ENCODE data around the gene WASF3.
A peak's percentile ranks its signal among the peaks of the same experiment; 100 is the strongest.

Gene WASF3

DNA sequence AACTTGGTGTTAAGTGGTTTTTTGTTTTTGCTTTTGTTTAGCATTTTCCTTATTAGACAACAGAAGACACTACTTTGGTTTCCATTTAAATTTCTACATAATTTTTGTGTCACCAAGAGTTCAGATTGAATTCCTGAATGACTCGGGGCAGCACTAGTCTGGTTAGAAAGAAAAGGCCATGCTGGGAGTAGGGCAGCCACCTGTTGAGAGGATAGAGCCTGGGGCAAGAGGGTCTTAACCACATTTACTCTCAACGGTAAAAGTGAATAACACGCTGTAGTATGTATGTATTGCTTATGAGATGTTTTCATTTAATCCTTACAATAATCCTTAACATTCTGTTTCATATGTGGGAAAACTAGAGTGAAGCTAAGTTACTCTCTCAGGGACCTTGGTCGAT, 131.5 kb downstream of the WASF3 start:
- no peak for DNase-seq

- no peak for DNase-seq
These were observed 136.4 kb downstream of the WASF3 start for GRCh38 chr13:26693749-26694463.

- no peak for DNase-seq
These were observed 137.3 kb downstream of the WASF3 start for GRCh38 chr13:26694609-26695359.

- DNase-seq, result no peak
These were observed 137.8 kb downstream of the WASF3 start for GRCh38 chr13:26695360-26695705.

DNA sequence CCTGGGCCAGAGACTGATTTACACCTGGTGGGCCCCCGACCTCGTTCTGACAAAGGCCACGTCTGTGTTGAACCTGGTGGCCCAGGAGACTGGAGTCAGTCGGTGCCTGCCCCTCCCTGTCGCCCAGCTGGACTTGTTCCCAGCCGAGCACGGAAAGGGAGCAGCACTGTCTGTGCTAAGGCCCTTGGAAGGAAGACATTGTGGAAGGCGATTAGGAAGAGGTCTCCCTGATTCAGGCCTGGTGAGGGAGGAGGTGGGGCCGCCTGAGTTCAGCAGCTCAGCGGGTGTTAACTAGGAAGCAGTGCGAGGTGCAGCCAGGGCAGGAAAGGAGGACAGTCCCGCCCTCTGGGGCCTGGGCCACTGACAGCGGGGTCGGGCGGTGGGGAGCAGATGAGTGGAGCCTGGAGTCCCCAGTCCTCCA, 138.4 kb downstream of the WASF3 start:
- no peak for DNase-seq

GRCh38 chr13:26697069-26697955, 139.8 kb downstream of the WASF3 start:
- no peak for DNase-seq

GRCh38 chr13:26698392-26699196, 141.1 kb downstream of the WASF3 start:
- DNase-seq, result peak; percentile 27

- no peak for DNase-seq
These were observed 141.7 kb downstream of the WASF3 start for GRCh38 chr13:26699197-26699490.

- DNase-seq, result no peak
These were observed 148.1 kb downstream of the WASF3 start for GRCh38 chr13:26705536-26705935.

DNA sequence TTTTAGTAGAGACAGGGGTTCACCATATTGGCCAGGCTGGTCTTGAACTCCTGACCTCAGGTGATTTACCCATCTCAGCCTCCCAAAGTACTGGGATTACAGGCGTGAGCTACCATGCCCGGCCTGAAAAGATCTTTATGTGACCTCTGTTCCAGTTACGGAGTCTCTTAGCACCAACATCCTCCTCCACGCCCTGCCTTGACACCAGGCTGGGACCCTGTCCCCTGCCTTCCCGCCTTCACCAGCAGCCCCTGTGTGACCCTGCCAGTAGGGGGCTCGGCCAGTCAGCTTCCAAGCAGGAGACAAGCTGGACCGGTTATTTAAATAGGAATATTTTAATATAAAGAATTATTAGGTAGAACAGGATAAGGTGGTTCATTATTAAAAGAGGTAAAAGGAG, 148.9 kb downstream of the WASF3 start:
- no peak for DNase-seq

DNA sequence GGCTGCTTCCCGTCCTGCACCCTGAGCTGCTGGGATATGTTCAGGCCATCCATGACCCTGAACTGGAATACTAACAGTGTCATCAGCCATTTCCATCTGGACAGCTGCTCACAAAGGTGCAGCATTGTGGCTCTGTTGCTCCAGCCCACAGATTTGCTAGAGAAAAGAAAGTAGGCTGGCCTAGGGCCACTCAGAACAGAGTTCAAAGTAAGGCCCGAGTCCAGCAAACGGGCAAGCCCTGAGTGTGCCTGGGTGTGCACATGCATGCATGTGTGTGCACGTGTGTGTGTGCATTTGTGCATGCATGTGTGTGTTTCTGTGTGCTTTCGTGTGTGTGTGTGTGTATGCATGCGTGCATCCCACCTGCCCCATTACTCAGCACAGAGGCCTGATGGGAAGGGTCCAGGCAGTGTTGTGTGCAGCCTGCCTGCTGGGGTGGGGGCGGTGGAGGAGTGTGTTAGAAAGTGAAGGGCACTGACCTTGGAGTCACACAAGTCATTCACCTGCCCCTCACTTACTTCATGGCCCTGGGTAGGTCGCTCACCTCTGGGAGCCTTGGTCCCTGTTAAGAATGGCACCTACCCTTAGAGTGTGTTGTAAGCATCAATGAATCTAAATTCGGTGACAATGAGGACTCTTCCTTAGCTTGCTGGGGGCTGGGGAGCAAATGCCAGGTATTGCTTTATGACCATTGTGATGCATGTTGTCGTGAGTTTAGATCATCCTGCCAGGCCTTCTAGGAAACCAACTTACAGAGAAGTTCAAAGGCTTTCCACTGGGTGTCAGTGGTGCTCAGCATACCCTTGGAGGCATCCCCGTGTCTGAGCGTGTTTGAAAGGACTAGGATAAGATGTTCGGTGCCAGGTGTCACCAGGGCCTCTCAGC, 149.9 kb downstream of the WASF3 start:
- DNase-seq, result peak; percentile 2

GRCh38 chr13:26708007-26708297, 150.5 kb downstream of the WASF3 start:
- DNase-seq, result no peak

- DNase-seq, result no peak
These were observed 152.0 kb downstream of the WASF3 start for GRCh38 chr13:26709461-26709860.

DNA sequence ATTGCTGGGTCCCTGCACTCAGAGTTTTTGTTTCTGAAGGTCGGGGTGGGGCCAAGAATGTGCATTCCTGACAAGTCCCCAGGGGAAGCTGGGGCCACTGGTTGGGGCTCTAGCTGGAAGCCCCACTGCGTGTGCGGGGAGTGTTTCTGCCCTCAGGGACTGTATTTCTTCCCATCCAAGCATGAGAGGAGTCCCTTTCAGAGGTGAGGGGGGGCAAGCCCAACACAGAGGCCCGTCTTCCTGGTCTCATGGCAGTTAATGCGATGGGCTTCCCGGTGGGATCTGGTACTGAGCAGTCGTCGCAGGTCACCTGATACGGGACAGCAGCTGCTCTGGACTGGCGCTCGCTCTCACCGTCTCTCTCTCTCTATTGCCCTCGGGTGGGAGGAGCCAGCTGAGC, 152.7 kb downstream of the WASF3 start:
- no peak for DNase-seq

DNA sequence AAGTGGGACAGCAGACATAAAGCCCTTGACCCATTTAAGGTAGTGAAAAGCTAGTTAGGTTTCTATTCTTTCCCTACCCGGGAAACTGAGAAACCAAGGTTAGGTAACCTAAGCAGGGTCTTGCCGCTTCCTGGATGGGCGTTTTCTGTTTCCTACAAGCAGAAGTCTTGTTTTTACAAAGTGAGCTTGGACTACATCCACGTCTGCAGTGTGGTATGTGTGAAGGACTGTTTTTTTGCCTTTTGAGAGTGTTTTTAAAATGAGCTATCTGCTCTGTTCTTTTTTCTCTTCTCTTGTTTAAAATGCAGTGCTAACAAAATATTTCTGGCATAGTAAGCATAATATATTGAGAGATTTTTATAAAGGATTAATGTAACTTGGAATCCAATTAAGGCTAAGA, 153.7 kb downstream of the WASF3 start:
- DNase-seq, result no peak

DNA sequence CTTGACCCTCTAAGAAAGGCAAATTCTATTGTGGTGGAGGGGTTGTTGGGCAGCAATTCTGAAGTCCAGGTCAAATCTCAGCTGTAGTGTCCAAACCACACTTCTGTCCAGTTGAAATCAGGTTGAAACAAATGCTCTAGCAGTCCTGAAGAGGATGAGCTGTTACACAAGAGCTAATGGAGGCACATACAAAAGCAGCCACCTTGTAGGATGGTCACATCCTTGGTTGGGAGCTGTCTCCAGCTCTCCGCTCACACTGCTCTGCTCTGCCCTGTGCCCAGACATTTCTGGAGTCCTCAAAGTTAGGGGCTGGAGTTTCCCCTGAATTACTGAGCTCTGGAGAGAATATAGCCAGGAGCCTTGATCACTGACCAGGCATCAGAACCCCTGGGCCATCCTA, 155.9 kb downstream of the WASF3 start:
- no peak for DNase-seq

DNA sequence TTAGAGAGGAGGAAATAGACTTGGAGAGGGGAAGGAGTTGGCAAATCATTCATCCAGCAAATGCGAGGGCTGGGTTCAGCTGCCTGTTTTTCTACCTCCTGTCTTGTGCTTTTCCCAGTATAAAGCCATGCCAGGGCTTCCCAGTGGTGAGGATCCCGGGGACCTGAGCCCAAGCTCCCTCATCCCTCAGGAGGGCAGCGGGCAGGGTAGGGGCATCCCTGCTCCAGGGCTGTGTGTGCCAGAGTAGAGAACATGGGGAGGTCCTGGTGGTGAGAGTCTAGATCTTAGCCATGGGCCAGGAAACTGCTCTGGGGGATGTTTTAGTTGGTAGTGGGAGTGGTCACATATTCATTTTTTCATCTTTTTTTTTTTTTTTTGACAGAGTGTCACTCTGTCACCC, 159.5 kb downstream of the WASF3 start:
- DNase-seq, result no peak

GRCh38 chr13:26718146-26718545, 160.7 kb downstream of the WASF3 start:
- DNase-seq, result no peak

- no peak for DNase-seq
These were observed 161.4 kb downstream of the WASF3 start for GRCh38 chr13:26718872-26719271.

DNA sequence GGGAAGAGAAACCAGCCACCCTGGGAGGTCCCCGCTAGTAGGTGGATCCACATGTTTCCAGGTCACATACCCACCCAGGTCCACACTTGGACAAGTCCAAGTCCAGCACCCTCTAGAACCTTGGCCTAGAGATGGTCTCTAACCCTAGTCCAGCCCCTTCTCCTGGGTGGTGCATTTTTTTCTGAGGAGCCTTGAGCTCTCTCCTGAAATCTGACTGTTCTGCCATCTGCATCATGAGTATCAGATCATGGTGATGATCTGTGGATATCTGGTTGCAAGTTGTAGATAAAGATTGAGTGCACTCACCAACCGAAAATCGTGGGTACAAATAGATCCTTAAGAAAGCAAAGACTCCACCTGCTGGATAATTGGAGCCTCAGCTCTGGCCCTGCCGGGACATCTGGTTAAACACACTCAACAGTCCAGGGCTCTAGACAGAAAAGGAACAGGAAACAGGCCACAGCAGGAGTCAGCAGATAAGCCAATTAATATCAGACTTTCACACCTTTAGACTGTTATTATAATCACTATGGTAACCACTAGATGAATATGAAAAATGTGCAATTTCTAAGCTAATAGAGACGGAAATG, 162.0 kb downstream of the WASF3 start:
- no peak for DNase-seq

- no peak for DNase-seq
These were observed 164.0 kb downstream of the WASF3 start for GRCh38 chr13:26721251-26722121.
